ENCODE results near the gene CYTH3. TPM values are rescaled to one million over a fixed set of nuclear protein-coding genes. Genes with fewer than 3 reads are reported as not detected.

The CYTH3 gene
- total and polyA plus RNA-seq, 2 of the 13 experiments (the other 11 are each of a cell fraction or from before 2014, with no cell fraction given) = 3.1 to 3.8 TPM

- TF ChIP-seq ZNF614 (CRISPR knock-in tag; IDR thresholded peaks at IDR 0.05; ENCODE audit: borderline replicate concordance) (no peak), HMGA1 (CRISPR knock-in tag; conservative IDR thresholded peaks at IDR 0.05) (no peak), DR1 (CRISPR knock-in tag; IDR thresholded peaks at IDR 0.05) (no peak; the same call in 1 of the 2 replicates), AFF4 (CRISPR knock-in tag; IDR thresholded peaks at IDR 0.05) (no peak), ZNF281 (CRISPR knock-in tag; IDR thresholded peaks at IDR 0.05; ENCODE audit: borderline replicate concordance) (no peak), ZSCAN30 (CRISPR knock-in tag; IDR thresholded peaks at IDR 0.05) (no peak), RFX3 (CRISPR knock-in tag; IDR thresholded peaks at IDR 0.05) (no peak), ZBTB7A (CRISPR knock-in tag; IDR thresholded peaks at IDR 0.05) (no peak), POGK (CRISPR knock-in tag; conservative IDR thresholded peaks at IDR 0.05) (0 out of 2 replicates have a peak, but pooled peaks have one; percentile 23), SPEN (CRISPR knock-in tag; IDR thresholded peaks at IDR 0.05; ENCODE audit: low read depth) (peak; percentile 57; the same call in 1 of the 2 replicates), HOXA5 (CRISPR knock-in tag; IDR thresholded peaks at IDR 0.05) (no peak), DRAP1 (CRISPR knock-in tag; IDR thresholded peaks at IDR 0.05) (no peak), MED8 (CRISPR knock-in tag; IDR thresholded peaks at IDR 0.05; ENCODE audit: insufficient replicate concordance) (peak; percentile 58), ZNF580 (CRISPR knock-in tag; IDR thresholded peaks at IDR 0.05; ENCODE audit: borderline replicate concordance, low read depth) (no peak), ZNF773 (CRISPR knock-in tag; IDR thresholded peaks at IDR 0.05; ENCODE audit: borderline replicate concordance) (0 out of 2 replicates have a peak, but pooled peaks have one; percentile 47), XBP1 (CRISPR knock-in tag; IDR thresholded peaks at IDR 0.05) (no peak), JUND (CRISPR knock-in tag; IDR thresholded peaks at IDR 0.05) (no peak), ZNF441 (CRISPR knock-in tag; IDR thresholded peaks at IDR 0.05; ENCODE audit: borderline replicate concordance) (no peak)
These were observed at the start of gene CYTH3 (continued) for GRCh38 chr7:6272481-6273323.
